Ovary (tissue), 3 donors: ENCODE data around the gene PUDP.

Experiments
- EP300 ChIP-seq: sonication (generic); formaldehyde crosslinking; IDR thresholded peaks from one replicate; pipeline ENCODE4 v1.6.1; 2017; ENCODE audit warnings: antibody characterized with exemption
- POLR2A ChIP-seq: fragments of 450-650 bp; IDR thresholded peaks from one replicate; pipeline ENCODE4 v1.6.1; 2017; ENCODE audit warnings: antibody characterized with exemption, mild to moderate bottlenecking, moderate library complexity
- TF ChIP-seq, protein P1 (sequence below), 3 donors: fragments of 450-650 bp in 2 of 3; fragments of 200-600 bp in 1 of 3; IDR thresholded peaks; one replicate each; pipeline versions ENCODE4 v1.5.1 to v1.8.0; 2016 to 2022; ENCODE audit warnings: antibody characterized with exemption in 3 of 3, mild to moderate bottlenecking in 1 of 3
- donor health status: DM: no; HTN: no; CAD: no.

DNA sequence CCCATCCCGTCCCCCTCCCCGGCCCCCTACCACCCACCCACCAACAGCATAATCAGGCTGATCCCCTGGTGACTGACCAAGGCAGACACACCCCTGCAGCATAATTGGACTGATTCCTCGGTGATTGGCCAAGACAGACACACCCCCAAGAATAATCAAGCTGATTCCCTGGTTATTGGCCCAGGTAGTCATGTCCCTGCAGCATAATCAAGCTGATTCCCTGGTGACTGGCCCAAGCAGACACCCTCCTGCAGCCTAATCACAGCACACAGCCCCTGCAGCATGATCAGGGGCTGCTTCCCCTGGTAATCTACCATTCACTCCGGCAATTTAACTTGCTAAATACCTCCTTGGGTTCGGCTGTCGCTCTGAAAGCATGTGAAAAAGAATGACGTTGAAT lies 47.9 kb downstream of the PUDP start:
- TF ChIP-seq, protein P1, sequence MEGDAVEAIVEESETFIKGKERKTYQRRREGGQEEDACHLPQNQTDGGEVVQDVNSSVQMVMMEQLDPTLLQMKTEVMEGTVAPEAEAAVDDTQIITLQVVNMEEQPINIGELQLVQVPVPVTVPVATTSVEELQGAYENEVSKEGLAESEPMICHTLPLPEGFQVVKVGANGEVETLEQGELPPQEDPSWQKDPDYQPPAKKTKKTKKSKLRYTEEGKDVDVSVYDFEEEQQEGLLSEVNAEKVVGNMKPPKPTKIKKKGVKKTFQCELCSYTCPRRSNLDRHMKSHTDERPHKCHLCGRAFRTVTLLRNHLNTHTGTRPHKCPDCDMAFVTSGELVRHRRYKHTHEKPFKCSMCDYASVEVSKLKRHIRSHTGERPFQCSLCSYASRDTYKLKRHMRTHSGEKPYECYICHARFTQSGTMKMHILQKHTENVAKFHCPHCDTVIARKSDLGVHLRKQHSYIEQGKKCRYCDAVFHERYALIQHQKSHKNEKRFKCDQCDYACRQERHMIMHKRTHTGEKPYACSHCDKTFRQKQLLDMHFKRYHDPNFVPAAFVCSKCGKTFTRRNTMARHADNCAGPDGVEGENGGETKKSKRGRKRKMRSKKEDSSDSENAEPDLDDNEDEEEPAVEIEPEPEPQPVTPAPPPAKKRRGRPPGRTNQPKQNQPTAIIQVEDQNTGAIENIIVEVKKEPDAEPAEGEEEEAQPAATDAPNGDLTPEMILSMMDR (IDR thresholded peaks at IDR 0.05), result no peak
- TF ChIP-seq EP300 (no peak), POLR2A (no peak)
